Measurements from ENCODE around the gene ALDOC. TPM values are rescaled to one million over a fixed set of nuclear protein-coding genes. Genes with fewer than 3 reads are reported as not detected.

ALDOC gene
- total and polyA plus RNA-seq, 2 of the 13 experiments (the other 11 are each of a cell fraction or from before 2014, with no cell fraction given): 15.4 to 60.9 TPM

- TF ChIP-seq MXD1 (CRISPR knock-in tag; IDR thresholded peaks at IDR 0.05) (no peak), AGO1 (IDR thresholded peaks at IDR 0.05; ENCODE audit: low read depth, low read length, poor library complexity, severe bottlenecking) (no peak), SP140L (CRISPR knock-in tag; IDR thresholded peaks at IDR 0.05; ENCODE audit: borderline replicate concordance) (no peak), PHF20 (CRISPR knock-in tag; IDR thresholded peaks at IDR 0.05) (no peak), IKZF4 (CRISPR knock-in tag; IDR thresholded peaks at IDR 0.05; ENCODE audit: borderline replicate concordance, low read depth, not compliant biosample characterization) (no peak), YEATS4 (CRISPR knock-in tag; IDR thresholded peaks at IDR 0.05; ENCODE audit: borderline replicate concordance) (no peak), SYNCRIP (IDR thresholded peaks at IDR 0.05; ENCODE audit: insufficient read depth, low read depth, low read length) (no peak), FOXK2 (IDR thresholded peaks at IDR 0.05) (no peak), TMF1 (CRISPR knock-in tag; IDR thresholded peaks at IDR 0.05; ENCODE audit: low read depth) (no peak), ARNT (IDR thresholded peaks at IDR 0.05) (no peak)
Measured at GRCh38 chr17:28550858-28551257, 25.8 kb downstream of the ALDOC start (continued).

- 76% methylated on average over 2 of the region's 3 CpGs for WGBS (ENCODE audit: low lambda C conversion rate)
- H3K79me2 ChIP-seq (ENCODE audit: insufficient read depth, low read length): no peaks in the 10 kb centered on the region
- no peak overlapping the region for H3K27ac ChIP-seq (ENCODE audit: extremely low read length, insufficient read depth, low read length)
- no peaks in the 10 kb centered on the region for H3K9me3 ChIP-seq (ENCODE audit: low read length)
- no peak overlapping the region for H2AFZ ChIP-seq (ENCODE audit: low read length)
- H3K4me2 ChIP-seq (ENCODE audit: low read depth, low read length): no peak overlapping the region; the same call in 1 of the 2 replicates
- no peak for ATAC-seq
- ChIA-PET CTCF (ENCODE audit: low intra/inter-chr PET ratio, low total read pairs) (interaction anchor here (1.9 kb wide), 1 partner anchor 64 kb away, joined by 5 read pairs; the partner anchor contains the start of gene RSKR), POLR2A (no interaction called here)
- H4K20me1 ChIP-seq (ENCODE audit: insufficient read depth, low read length): no peaks in the 10 kb centered on the region
- no peak overlapping the region for H3K4me3 ChIP-seq (replicated peaks in 1 of 3; ENCODE audit: insufficient read depth in 1 of 3, low read depth in 2 of 3, low read length in 3 of 3)
- no TSS peak for BruUV-seq (replicated peaks)
- peaks cover 3 to 11% of the 10 kb centered on the region in 2 experiments; a peak in 4 of 5 replicates for H3K36me3 ChIP-seq (replicated peaks in 1 of 2; ENCODE audit: control insufficient read depth in 1 of 2, insufficient read depth in 2 of 2, low read length in 2 of 2)
- peaks cover 44% of the 10 kb centered on the region for H3K4me1 ChIP-seq (ENCODE audit: insufficient read depth, low read length)
- in situ Hi-C loops (cut with HindIII; ENCODE audit: extremely low pct_ligation_motif_present, low pct_unique_long_range_greater_than_20kb) (no loop called here), intact Hi-C loops (cut with micrococcal nuclease; ENCODE audit: unreplicated experiment) (loop anchor here (2.0 kb wide), 1 partner anchor 63 kb away; no protein-coding TSS in a partner anchor)
- FAIRE-seq: no peak
- no peak for DNase-seq (ENCODE audit: low spot score)
- H3K27me3 ChIP-seq (ENCODE audit: control insufficient read depth in 1 of 2, insufficient read depth in 2 of 2, low read length in 2 of 2): no peaks in the 10 kb centered on the region
- no peak overlapping the region for H3K9ac ChIP-seq (ENCODE audit: insufficient read depth, low read depth, low read length)
- TF ChIP-seq SMC3 (IDR thresholded peaks at IDR 0.05; ENCODE audit: low read length) (no peak), AGO1 (IDR thresholded peaks at IDR 0.05; ENCODE audit: low read depth, low read length, poor library complexity, severe bottlenecking) (no peak), REXO4 (CRISPR knock-in tag; IDR thresholded peaks at IDR 0.05; ENCODE audit: borderline replicate concordance) (no peak), TAF15 (IDR thresholded peaks at IDR 0.05; ENCODE audit: low read depth, low read length, poor library complexity, severe bottlenecking) (no peak), MTERF4 (CRISPR knock-in tag; IDR thresholded peaks at IDR 0.05) (no peak), ZNF569 (CRISPR knock-in tag; IDR thresholded peaks at IDR 0.05; ENCODE audit: borderline replicate concordance) (no peak), RFX3 (CRISPR knock-in tag; IDR thresholded peaks at IDR 0.05) (no peak), ZKSCAN1 (IDR thresholded peaks at IDR 0.05; ENCODE audit: low read length) (no peak), CENPX (CRISPR knock-in tag; IDR thresholded peaks at IDR 0.05) (no peak), GLMP (CRISPR knock-in tag; IDR thresholded peaks at IDR 0.05; ENCODE audit: borderline replicate concordance) (no peak), MED13 (CRISPR knock-in tag; IDR thresholded peaks at IDR 0.05) (no peak)
Measured at GRCh38 chr17:28549236-28550132, 27.2 kb downstream of the ALDOC start.
